ENCODE data around the gene BORCS5.

- TF ChIP-seq CTCF (IDR thresholded peaks at IDR 0.05), result no peak
- no peak for TF ChIP-seq POLR2AphosphoS5 (IDR thresholded peaks at IDR 0.05)
These were observed 151.7 kb downstream of the BORCS5 start for GRCh38 chr12:12508612-12509011.
